Ovary (tissue), 9 donors: ENCODE data around the gene HSD11B1. TPM values are rescaled to one million over a fixed set of nuclear protein-coding genes. Genes with fewer than 3 reads are reported as not detected.

Experiments
- DNase-seq, 5 donors: peaks; one replicate each; pipeline ENCODE4 v3.0.0-alpha.2; 2019 to 2020
- H3K27ac ChIP-seq, 2 donors: fragments of 200-600 bp; one replicate each; pipeline versions ENCODE4 v1.5.1 to v1.8.0; 2019 to 2022
- H3K27me3 ChIP-seq: fragments of 200-600 bp; one replicate; pipeline ENCODE4 v1.8.0; 2022
- H3K36me3 ChIP-seq: fragments of 200-600 bp; sonication (generic); one replicate; pipeline ENCODE4 v1.5.1; 2019
- H3K4me1 ChIP-seq: one replicate; pipeline ENCODE4 v1.8.1; 2013; ENCODE audit warnings: mild to moderate bottlenecking, moderate library complexity; ENCODE audit not compliant: insufficient read depth
- H3K4me3 ChIP-seq: fragments of 200-600 bp; sonication (generic); one replicate; pipeline ENCODE4 v1.5.1; 2017
- H3K9me3 ChIP-seq, 2 donors: fragments of 200-600 bp in 1 of 2; sonication (generic) in 1 of 2; one replicate each; pipeline versions ENCODE4 v1.5.1 to v1.8.1; 2013 to 2019; ENCODE audit warnings: mild to moderate bottlenecking in 1 of 2, moderate library complexity in 1 of 2
- CTCF ChIP-seq, 3 donors: fragments of 450-650 bp in 2 of 3; fragments of 200-600 bp in 1 of 3; IDR thresholded peaks; one replicate each; pipeline versions ENCODE4 v1.5.1 to v1.8.0; 2016 to 2022; ENCODE audit warnings: antibody characterized with exemption in 3 of 3, mild to moderate bottlenecking in 1 of 3
- EP300 ChIP-seq: sonication (generic); formaldehyde crosslinking; IDR thresholded peaks from one replicate; pipeline ENCODE4 v1.6.1; 2017; ENCODE audit warnings: antibody characterized with exemption
- POLR2A ChIP-seq: fragments of 450-650 bp; IDR thresholded peaks from one replicate; pipeline ENCODE4 v1.6.1; 2017; ENCODE audit warnings: antibody characterized with exemption, mild to moderate bottlenecking, moderate library complexity
- WGBS, 3 donors: extraction: QIAGEN DNeasy Blood & Tissue Kit in 1 of 3; methylation state at CpG; one replicate each; pipeline versions ENCODE4 v1.1.5 to v1.1.7; 2013 to 2017; 5-methylcytosine and 5-hydroxymethylcytosine counted together
- intact Hi-C, 4 donors: fragments of 100-400 bp; cut with DNase I; formaldehyde crosslinking; loops; one replicate each; pipeline versions ENCODE4 v1.11.0 to v1.15.1; 2022 to 2023
- polyA plus RNA-seq, 2 donors: library from polyadenylated mRNA; stranded (reverse); fragments of 200-250 nt in 1 of 2; fragments of 350-450 nt in 1 of 2; fragmentation: Illumina TruSeq in 1 of 2; extraction: RNeasy Lipid Tissue Mini Kit (QIAGEN cat#74804) in 1 of 2; gene quantifications; one replicate each; pipeline ENCODE4 v1.2.3, GENCODE V29; 2013 to 2014
- total RNA-seq, 7 donors: library from RNA; depleted of rRNA in 2 of 7; stranded (reverse); fragments of >200 nt in 2 of 7; fragmentation: NEBNext Ultra II Directional in 3 of 7; extraction: Animal tissue kit (Norgen Biotek cat#: 25700) in 3 of 7; gene quantifications; one replicate each; pipeline versions ENCODE4 v1.1.0 to v1.2.4, GENCODE V29; 2016 to 2023
- donor health status: DM: no; HTN: no; CAD: no; lungs with moderate emphysema.
- donor health status: DM: no; HTN: no; CAD: no.
- donor health status: Bipolar disorder and iron deficiency.
- donor health status: DM: yes; HTN: yes; CAD: no.
- donor health status: DM: no; HTN: no; CAD: no.
- donor health status: DM: yes; HTN: yes; CAD: no.

The HSD11B1 gene
- total and polyA plus RNA-seq, 9 donors: 7.4 to 265 (median 57.7) TPM

GRCh38 chr1:209752890-209753289 is 48.2 kb downstream of the HSD11B1 start:
- no peak for DNase-seq
- H3K27me3 ChIP-seq: no peaks in the 10 kb centered on the region
- intact Hi-C loops: loop anchor here in 1 of 4 donors (5.0 kb wide), 1 partner anchor 176 kb away; no protein-coding TSS in a partner anchor

GRCh38 chr1:209755256-209755655 is 50.6 kb downstream of the HSD11B1 start:
- intact Hi-C loops: loop anchor here in 1 of 4 donors (5.0 kb wide), 1 partner anchor 183 kb away; no protein-coding TSS in a partner anchor
- H3K9me3 ChIP-seq: no peaks in the 10 kb centered on the region
- H3K36me3 ChIP-seq: no peaks in the 10 kb centered on the region
- WGBS, 3 donors: 80 to 84% (median 83%) methylated on average over 1 of the region's 1 CpG
- TF ChIP-seq CTCF (IDR thresholded peaks at IDR 0.05) (no peak), EP300 (no peak), POLR2A (no peak)
- no peaks in the 10 kb centered on the region for H3K27me3 ChIP-seq
- no peak for DNase-seq
- H3K4me1 ChIP-seq: no peaks in the 10 kb centered on the region
- no peak overlapping the region for H3K4me3 ChIP-seq
- H3K27ac ChIP-seq: no peak overlapping the region

More at GRCh38 chr1:209752890-209753289, 48.2 kb downstream of the HSD11B1 start:
- Histone ChIP-seq H3K27ac (no peak overlapping the region), H3K9me3 (no peaks in the 10 kb centered on the region), H3K4me1 (no peaks in the 10 kb centered on the region), H3K4me3 (no peak overlapping the region), H3K36me3 (no peaks in the 10 kb centered on the region)
- TF ChIP-seq CTCF (IDR thresholded peaks at IDR 0.05) (no peak), POLR2A (no peak), EP300 (no peak)
- WGBS, 3 donors: 92 to 93% (median 93%) methylated on average over 3 of the region's 3 CpGs

- H3K4me1 ChIP-seq: no peaks in the 10 kb centered on the region
- WGBS, 3 donors: 70 to 74% (median 73%) methylated on average over 10 of the region's 10 CpGs
Observed at GRCh38 chr1:209755926-209756614, 51.4 kb downstream of the HSD11B1 start, which contains the start of gene TRAF3IP3. Gene TRAF3IP3 (plus strand): TSS chr1:209756053. CDS start chr1:209760040, 3,987 bp downstream.

More at GRCh38 chr1:209755926-209756614, 51.4 kb downstream of the HSD11B1 start, which contains the start of gene TRAF3IP3:
- no peak for DNase-seq
- no peak within 1 kb of the TSS for H3K27ac ChIP-seq
- H3K27me3 ChIP-seq: no peaks in the 10 kb centered on the region
- TF ChIP-seq CTCF (IDR thresholded peaks at IDR 0.05) (no peak), POLR2A (no peak), EP300 (no peak)
- H3K36me3 ChIP-seq: no peaks in the 10 kb centered on the region
- no peaks in the 10 kb centered on the region for H3K9me3 ChIP-seq
- no peak within 1 kb of the TSS for H3K4me3 ChIP-seq
- intact Hi-C loops: loop anchor here in 1 of 4 donors (5.0 kb wide), 1 partner anchor 184 kb away; no protein-coding TSS in a partner anchor
